Mammary epithelial cell (primary cell): ENCODE measurements around the gene FLRT3.

ENCODE experiments used
- CTCF ChIP-seq, 2 donors: IDR thresholded peaks in 1 of 2; conservative IDR thresholded peaks in 1 of 2; 2 replicates each; pipeline ENCODE4 v1.5.1; 2011 to 2012; ENCODE audit warnings: inconsistent platforms in 2 of 2, low read length in 2 of 2, mild to moderate bottlenecking in 2 of 2, control low read depth in 1 of 2, low read depth in 1 of 2; ENCODE audit not compliant: insufficient read depth in 1 of 2; ENCODE audit errors: extremely low read depth in 1 of 2
- EZH2 ChIP-seq: IDR thresholded peaks from 2 replicates; pipeline ENCODE4 v1.6.1; 2012; ENCODE audit warnings: low read length, inconsistent platforms, borderline replicate concordance

DNA sequence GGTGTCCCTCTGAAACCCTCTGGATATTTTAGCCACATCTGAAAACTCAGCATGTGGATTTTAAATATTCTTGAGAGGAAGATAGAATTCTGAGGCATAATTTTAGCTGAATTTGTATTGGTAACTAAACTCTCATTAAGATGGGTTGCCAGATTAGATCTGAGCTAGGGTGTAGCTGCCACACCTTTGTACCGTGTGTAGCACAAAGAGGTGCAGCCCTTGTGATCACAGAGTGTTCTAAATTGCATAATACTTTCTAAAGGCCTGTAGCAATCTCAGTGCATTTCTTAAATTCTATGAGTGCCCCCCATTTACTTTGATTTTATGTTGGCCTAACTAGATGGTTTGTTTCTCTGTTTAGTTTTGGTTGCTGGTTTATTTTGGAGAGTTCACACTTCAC is 53.0 kb downstream of the FLRT3 start:
- TF ChIP-seq EZH2: no peak
- TF ChIP-seq CTCF (conservative IDR thresholded peaks at IDR 0.05 in 1 of 2, IDR thresholded peaks at IDR 0.05 in 1 of 2; ENCODE audit: extremely low read depth in 1 of 2, insufficient read depth in 1 of 2, low read depth in 1 of 2, low read length in 2 of 2): no peak
